HG03571 (cell line): ENCODE data around the gene RIPOR1.
"Not testable (repeated sequence)": the region's sequence is repeated elsewhere in the genome, so short reads cannot be mapped to it uniquely, and the experiment has no call there.

Experiments used
- ATAC-seq: cut with Tn5 transposase; IDR thresholded peaks from one replicate; pipeline ENCODE4 v1.9.1; 2021; ENCODE audit not compliant: unreplicated experiment

RIPOR1 gene, protein sequence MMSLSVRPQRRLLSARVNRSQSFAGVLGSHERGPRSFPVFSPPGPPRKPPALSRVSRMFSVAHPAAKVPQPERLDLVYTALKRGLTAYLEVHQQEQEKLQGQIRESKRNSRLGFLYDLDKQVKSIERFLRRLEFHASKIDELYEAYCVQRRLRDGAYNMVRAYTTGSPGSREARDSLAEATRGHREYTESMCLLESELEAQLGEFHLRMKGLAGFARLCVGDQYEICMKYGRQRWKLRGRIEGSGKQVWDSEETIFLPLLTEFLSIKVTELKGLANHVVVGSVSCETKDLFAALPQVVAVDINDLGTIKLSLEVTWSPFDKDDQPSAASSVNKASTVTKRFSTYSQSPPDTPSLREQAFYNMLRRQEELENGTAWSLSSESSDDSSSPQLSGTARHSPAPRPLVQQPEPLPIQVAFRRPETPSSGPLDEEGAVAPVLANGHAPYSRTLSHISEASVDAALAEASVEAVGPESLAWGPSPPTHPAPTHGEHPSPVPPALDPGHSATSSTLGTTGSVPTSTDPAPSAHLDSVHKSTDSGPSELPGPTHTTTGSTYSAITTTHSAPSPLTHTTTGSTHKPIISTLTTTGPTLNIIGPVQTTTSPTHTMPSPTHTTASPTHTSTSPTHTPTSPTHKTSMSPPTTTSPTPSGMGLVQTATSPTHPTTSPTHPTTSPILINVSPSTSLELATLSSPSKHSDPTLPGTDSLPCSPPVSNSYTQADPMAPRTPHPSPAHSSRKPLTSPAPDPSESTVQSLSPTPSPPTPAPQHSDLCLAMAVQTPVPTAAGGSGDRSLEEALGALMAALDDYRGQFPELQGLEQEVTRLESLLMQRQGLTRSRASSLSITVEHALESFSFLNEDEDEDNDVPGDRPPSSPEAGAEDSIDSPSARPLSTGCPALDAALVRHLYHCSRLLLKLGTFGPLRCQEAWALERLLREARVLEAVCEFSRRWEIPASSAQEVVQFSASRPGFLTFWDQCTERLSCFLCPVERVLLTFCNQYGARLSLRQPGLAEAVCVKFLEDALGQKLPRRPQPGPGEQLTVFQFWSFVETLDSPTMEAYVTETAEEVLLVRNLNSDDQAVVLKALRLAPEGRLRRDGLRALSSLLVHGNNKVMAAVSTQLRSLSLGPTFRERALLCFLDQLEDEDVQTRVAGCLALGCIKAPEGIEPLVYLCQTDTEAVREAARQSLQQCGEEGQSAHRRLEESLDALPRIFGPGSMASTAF

DNA sequence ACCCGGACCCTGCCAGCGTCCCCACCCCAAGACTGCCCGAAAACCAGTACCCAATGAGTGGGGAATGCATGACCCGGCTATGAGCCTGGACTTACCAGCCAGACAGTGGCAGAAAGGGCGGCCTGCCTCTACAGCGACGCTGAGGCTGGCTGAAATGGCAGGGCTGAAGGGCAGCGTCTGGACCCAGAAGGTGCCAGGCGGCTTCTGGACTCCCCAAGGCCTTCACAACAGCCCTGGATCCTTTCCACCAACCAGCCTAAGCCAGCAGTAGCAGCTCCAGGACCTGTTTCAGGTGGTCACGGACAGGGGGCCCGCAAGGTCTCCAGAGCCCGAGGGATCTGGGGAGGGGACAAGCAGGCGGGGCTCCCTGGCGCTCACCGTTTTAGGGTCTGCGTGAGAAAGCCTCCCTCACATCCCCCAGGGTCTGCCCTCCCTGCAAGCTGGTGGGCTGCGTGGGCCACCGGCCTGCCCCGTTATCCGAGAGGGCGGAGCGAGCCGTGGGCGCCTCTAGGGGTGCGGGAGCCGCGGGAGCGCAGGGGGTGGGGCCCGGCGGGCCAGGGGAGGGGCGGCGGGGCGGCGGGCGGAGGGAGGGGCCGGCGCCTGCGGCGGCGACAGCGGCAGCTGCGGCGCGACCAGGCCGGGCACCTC lies at the start of gene RIPOR1:
TSS of gene RIPOR1 (plus strand) at position 608 of the 648 bp plus-strand sequence. CDS start 9,618 bp downstream, outside the sequence.
- ATAC-seq, result no peak

DNA sequence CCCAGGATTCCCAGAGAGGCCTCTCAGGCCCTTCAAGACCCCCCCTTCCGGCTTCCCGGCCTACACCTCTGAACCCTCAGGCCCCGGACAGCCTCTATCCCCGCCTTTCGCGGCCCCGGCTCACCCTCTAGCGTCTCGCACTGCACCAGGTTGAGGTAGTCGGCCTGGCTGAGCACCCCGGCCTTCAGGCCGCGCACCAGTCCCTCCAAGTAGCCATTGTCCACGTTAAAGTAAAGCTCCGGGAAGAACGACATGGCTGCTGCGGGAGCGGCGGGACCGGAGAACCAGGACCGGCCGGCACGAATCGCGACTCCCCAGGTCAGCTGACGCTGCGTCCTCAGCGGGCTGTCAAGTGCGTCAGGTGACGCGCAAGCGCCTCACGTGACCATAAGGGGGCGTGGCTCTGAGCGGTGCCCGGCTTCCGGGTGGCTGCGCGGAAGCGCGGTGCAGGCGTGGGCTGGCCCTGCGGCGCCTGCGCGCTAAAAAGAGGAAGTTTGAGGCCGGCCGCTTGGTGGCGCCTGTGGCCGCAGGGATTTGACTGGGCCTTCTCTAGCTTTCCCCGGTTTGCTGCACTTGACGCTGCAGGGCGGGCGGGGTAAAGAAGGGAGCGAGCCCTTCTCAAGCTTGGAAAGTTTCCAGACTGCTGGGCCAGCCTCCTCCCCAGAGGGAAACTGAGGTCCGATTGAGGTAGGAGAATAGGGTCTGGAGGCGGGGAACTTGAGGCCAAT lies 47.6 kb upstream of the RIPOR1 start, which contains the start of gene ATP6V0D1:
TSS of gene ATP6V0D1 (minus strand) at position 325 of the 728 bp plus-strand sequence. CDS start at position 254, 71 bp downstream.
- ATAC-seq, result peak; percentile 91

DNA sequence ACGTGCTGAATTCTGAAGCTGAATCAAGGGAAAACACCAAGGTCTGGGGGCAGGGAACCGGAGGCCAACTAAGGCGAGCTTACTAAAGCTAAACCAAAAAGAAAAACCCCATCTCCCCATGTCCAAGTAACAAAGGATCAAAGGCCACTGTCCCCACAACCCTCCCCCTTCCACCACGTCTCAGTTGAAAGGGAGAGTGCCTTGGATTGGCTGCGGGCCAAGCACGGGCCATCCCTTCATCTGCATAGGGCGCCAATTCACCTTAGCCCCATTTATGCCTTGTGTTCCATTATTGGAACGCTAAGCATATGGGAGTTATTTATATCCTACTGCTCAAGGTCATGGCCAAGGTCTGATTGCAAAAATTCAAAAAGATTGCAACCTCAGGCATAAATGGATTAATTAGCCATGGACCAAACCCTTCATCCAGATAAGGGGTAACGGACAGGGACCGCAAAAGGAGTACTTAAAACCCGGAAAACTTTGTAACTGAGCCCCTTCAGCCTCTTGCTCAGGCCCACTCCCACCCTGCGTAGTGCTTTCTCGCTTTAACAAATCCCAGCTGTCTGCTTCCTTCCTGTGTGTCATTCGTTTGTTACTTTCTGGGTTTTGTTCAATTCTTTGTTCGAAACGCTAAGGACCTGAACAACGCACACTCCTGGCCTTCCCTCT lies 46.9 kb upstream of the RIPOR1 start:
- no peak for ATAC-seq

DNA sequence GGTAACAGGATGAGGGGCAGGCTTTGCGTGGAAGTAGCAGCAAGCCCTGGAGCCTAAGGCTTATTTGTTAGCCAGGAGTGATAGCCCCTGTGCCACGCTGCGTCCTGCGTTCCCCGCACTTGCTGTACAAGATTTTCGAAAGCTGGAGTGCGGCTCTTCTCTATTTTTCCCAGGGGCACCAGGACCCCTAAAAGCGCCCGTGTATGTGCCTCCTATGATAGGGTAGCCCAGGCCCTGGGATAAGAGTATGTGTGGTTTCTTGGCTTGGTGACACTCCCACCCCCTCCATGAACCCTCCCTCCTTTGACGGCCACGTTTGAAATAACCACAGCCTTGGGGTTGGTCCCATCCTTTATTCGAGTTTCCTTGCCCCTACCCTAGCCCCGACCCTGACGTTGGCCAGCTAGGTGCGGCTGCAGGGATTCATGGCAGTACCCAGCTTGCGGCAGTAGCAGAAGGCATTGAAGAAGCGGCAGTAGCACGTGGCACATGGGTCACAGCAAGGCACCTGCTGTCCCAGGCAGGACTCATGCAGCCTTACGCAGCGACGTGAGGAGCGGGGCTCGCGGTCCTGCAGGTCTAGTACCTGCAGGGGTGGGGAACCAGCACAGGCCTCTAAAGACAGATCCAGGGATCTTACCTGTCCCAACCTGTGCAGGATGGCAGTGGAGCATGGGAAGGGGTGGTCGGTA lies 46.2 kb upstream of the RIPOR1 start:
- ATAC-seq, result no peak

DNA sequence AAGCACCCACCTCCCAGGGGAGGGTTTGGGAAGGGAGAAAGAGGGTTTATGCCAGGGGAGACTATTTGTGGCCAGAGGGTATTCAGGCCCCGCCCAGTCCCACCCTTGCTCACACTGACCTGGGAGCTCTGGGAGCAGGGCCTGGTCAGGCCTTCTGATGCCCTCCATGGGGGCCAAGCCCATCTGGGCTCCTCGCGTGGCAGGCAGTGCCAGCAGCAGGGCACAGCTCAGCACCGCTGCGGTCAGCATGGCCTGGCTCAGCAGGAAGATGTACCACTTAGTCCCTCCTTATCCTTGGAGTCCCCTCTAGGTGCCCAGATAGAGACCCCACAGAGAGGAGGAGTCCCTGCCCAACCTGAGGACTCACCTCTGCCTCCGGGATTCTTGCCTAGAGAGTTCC lies 45.5 kb upstream of the RIPOR1 start, which contains the start of gene AGRP:
TSS of gene AGRP (minus strand) at position 398 of the 400 bp plus-strand sequence. CDS start at position 249, 149 bp downstream.
- no peak for ATAC-seq

DNA sequence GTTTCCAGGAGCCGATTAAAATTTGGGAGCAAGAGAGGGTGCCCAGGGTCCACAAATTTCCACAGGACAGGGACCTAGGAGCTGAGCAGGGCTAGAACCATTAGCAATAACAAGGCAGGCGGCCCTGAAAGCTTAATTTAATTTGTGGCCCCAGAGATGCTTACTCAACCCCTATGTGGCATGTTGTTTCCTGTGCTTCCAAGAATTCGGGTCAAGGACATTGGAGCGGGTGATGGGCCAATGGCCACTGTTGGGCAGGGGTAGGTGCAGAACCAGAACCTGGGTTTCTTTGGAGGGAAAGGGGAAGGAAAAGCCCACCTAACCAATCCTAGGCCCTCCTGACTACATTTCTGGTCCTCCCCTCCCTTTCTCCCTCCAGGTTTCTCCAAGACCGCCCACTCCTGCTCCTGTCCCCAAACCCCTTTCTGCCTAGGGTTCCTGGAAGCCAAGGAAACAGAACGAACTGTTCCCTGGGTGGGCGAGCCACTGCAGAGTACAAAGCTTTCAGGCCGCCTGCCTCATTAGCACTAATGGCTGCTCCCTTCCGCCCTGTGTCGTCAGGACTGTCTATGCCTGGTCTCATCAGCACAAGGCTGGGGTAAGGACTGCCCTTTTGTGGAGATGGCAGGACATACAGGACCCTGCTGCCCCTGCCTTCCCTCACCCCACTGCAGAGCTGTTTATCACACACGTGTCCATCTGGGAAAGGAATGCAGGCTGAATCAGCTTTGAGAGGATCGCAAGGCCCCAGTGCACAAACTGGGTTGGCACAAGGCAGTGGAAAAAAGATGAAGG lies 44.7 kb upstream of the RIPOR1 start:
- no peak for ATAC-seq

DNA sequence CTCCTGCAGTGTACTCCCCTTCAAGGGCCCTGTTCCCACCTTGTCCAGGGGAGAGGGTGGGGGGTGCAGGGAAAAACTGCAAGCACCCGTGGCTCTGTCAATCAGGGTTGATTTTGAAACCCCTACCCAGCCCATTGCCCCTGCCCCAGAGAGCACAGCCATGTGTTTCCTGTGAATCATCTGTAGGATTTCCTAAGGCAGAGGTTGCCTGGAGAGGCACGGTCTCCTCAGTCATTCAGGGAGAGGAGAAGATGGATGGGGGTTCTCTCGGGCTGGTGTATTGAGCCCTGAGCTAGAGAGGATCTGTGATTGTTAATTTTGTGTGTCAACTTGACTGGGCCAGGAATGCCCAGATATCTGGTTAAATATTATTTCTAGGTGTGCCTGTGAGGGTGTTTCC lies 41.8 kb upstream of the RIPOR1 start:
- ATAC-seq, result no peak

DNA sequence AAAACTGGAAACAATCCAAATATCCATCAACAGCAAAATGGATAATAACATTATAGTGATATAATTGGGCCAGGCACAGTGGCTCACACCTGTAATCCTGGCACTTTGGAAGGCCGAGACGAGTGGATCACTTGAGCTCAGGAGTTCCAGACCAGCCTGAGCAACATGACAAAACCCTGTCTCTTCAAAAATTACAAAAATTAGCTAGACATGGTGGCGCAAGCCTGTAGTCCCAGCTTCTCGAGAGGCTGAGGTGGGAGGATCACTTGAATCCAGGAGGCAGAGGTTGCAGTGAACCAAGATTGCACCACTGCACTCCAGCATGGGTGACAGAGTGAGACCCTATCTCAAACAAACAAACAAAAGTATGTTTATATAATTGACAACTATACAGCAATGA lies 41.1 kb upstream of the RIPOR1 start:
- ATAC-seq, result not testable (repeated sequence)

DNA sequence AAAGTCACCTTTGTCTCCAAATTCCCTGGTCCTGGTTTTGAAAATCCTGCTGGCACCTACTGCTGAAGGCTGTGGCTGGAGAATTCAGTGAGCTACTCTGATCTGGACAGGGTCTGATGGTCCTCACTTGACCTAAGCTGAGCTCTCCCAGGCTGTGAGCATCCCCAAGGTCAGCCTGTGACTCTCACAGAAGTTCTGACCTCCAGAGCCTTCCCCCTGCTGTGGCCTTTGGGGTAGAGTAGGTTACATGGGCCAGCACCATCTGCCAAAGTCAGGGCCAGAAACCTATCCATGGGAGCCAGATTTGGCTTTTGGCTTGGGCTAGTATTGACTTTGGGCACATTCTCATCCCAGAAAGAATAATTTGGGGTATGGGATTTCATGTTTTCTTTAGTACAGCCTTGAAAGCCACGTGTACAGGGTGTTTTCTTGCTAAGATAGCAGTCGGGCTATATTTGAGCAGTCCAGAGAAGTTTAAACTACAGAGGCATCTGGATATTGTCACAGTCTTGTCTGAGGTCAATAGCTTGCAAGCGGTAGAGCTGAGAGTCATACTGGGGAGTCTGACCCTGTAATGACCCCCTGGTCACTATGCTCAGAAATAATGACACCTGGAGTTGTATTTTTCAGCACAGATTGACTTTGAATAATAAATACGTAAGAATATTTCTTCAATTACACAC lies 39.1 kb upstream of the RIPOR1 start:
- ATAC-seq, result no peak

DNA sequence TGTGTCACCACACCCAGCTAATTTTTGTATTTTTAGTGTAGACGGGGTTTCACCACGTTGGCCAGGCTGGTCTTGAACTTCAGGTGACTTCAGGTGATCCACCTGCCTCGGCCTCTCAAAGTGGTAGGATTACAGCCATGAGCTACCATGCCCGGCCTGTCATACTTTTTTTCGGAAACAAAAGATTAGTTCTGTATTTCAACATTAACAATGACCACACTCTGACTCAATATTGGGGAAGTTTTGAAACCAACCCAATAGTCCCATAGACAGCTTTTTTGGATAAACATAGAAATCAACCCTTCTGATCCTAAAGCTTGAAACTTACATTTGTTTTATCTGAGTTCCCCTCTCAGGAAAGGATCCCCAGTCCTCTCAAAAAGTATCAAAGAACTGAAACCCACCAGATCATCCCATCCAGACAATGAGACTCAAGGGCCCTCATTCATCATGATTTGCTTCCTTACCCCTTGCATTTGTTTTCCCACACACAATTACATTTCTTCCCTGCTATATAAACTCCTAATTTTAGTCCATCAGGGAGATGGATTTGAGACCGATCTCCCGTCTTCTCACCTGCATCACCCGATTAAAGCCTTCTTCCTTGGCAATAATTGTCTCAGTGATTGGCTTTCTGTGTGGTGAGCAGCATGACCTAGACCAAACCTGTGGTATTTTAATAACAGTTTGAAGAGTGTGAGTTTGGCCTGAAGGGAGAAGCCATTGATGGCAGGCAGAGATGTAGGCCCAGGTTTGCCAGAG lies 38.1 kb upstream of the RIPOR1 start:
- no peak for ATAC-seq

DNA sequence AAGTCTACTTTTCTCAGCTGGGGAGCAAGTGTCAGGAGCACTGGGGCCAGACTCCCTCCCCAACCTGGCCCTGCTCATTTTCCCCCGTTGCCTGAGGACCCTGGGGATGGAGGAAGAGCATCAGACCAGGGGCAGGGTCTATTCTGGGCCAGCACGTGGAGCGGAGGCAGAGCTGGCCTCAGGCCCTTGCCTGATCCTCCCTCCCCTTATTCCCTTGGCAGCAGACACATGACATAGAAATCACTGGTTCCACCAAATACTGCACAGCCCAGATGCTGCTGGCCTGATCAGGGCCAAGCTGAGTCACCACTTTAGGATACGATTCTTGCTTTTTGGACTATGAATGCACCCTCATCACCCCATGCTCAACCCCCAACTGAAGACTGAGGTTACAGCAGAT lies 29.5 kb upstream of the RIPOR1 start:
- no peak for ATAC-seq

DNA sequence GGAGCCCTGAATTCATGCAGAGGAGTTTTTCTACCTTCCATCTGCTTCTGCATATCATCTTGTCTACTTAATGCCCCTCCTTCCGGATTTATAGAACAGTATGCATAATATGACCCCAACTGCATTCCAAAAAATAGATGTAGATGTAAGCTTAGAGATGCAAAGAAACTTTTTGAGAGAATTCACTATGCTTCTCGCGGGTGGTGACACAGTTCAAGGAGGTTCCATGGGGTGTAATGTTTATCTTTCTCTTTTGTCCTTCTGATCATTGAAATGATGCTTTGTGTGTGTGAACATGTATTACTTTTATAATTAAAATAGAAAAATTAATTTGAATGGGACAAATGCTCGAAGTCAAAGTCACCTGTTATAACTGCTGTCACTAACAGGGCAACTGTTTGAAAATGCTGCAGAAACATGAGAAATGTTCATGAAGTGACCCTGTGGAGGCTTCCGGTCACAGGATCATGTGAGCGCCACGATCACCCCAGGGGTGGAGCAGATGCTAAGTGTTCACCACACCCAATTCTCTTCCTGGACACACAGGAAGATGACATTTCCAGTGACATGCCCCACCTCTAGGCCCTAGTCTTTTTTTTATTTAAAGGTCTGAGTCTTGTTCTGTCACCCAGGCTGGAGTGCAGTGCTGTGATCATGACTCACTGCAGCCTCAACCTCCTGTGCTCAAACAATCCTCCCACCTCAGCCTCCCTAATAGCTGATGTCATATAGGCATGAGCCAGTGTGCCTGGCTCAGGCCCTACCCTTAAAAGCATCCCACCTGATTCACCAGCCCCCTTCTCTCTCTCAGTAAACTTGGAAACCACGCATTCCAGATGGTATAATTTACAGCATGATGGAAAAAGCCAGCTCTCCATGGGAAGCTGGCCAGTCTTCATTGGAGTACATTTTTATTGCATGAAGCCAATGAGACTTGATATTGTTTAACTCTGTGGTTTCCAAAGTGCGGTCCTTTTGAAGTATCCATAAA lies 24.3 kb upstream of the RIPOR1 start:
- no peak for ATAC-seq

DNA sequence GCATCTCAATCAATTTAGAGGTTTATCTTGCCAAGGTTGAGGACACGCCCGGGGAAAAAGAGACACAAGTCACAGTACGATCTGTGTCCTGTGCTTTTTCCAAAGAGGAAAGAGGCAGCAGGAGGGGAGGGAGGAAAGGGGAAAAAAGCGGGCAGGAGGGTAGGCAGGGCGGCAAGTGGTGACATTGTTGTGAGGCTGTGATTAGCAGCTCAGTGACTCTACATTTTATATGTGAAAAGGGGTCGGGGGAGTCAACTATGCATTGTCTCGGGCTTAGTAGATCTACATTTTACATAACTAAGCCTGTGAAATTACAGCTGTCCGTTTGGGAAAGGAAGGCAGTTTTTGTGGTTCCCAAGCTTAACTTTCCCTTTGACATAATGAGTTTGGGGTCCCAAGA lies 22.2 kb upstream of the RIPOR1 start:
- ATAC-seq, result no peak

DNA sequence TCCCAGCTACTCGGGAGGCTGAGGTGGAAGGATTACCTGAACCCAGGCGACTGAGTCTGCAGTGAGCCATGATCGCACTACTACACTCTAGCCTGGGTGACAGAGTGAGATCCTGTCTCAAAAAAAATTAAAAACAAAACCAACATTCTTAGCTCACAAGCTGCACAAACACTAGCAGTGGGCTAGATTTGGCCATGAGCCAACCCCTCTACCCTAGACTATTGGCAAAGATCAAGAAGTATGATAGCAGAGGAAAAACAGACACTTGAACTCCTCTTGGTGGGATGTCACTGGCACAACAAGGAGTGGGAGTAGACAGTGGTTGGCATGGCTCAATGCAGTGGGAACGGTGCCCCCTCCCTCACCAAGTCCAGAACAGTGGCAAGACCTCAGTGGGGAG lies 19.6 kb upstream of the RIPOR1 start:
- ATAC-seq, result no peak

DNA sequence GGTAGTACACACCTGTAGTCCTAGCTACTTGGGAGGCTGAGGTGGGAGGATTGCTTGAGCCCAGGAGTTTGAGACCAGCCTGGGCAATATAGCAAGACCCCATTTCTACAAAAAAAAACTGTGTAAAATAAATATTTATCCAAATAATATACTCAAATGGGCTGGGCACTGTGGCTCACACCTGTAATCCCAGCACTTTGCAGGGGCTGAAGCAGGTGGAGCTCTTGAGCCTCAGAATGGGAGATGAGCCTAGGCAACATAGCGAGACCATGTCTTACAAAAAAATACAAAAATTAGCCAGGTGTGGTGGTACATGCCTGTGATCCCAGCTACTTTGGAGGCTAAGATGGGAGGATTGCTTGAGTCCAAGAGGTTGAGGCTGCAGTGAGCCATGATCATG lies 14.7 kb upstream of the RIPOR1 start:
- ATAC-seq, result not testable (repeated sequence)
